GM12878 (cell line): ENCODE data around the gene TMSB4X. TPM values are rescaled to one million over a fixed set of nuclear protein-coding genes. Genes with fewer than 3 reads are reported as not detected.
A peak's percentile ranks its signal among the peaks of the same experiment; 100 is the strongest.

ENCODE experiments used
- ATAC-seq: fragments of 200-7000 bp; cut with Tn5 transposase; 3 replicates; pipeline ENCODE4 v1.9.1; 2020; ENCODE audit warnings: mild to moderate bottlenecking, moderate library complexity
- BruUV-seq: library from RNA; stranded (reverse); fragments of 400-500 nt; replicated peaks from 2 replicates; lab custom pipeline; 2021; lab: Mats Ljungman, UMichigan
- CTCF ChIA-PET: fragments of 300-600 bp; sonication (Branson Sonifier 250); formaldehyde crosslinking; extraction: SDS; loops from one replicate; lab custom pipeline; 2021; ENCODE audit warnings: inconsistent platforms; lab: Yijun Ruan, JAX
- POLR2A ChIA-PET: fragments of 350-600 bp; formaldehyde crosslinking; extraction: SDS; loops from one replicate; lab custom pipeline; 2021; ENCODE audit warnings: inconsistent platforms; lab: Charles Lee
- RAD21 ChIA-PET: fragments of 300-600 bp; sonication (Branson Sonifier 250); formaldehyde crosslinking; loops from one replicate; lab custom pipeline; 2023; ENCODE audit warnings: antibody characterized with exemption; ENCODE audit not compliant: unreplicated experiment; lab: Charles Lee
- SMC1A ChIA-PET: fragments of 300-600 bp; sonication (Branson Sonifier 250); formaldehyde crosslinking; loops from one replicate; lab custom pipeline; 2023; ENCODE audit not compliant: unreplicated experiment, uncharacterized antibody; lab: Charles Lee
- DNase-seq: peaks from one replicate; pipeline ENCODE4 v3.0.0-alpha.2; 2011; ENCODE audit warnings: low read depth, low spot score
- FAIRE-seq: peaks from 3 replicates; lab custom pipeline; 2011; peaks lifted over from hg19 to GRCh38; lab: Jason Lieb, UNC
- H2AFZ ChIP-seq: 2 replicates; pipeline ENCODE4 v1.6.0; 2011; ENCODE audit warnings: low read depth, low read length, control low read depth; ENCODE audit not compliant: control insufficient read depth
- H3K27ac ChIP-seq: 2 replicates; pipeline ENCODE4 v1.5.1; 2011; ENCODE audit warnings: control low read depth; ENCODE audit not compliant: control insufficient read depth, insufficient read depth
- H3K27me3 ChIP-seq, 2 experiments: replicated peaks in 1 of 2; 2 replicates each; pipeline versions ENCODE4 v1.6.0 to v1.6.1; 2011; ENCODE audit warnings: low read length in 1 of 2; ENCODE audit not compliant: control insufficient read depth in 2 of 2, insufficient read depth in 2 of 2
- H3K36me3 ChIP-seq, 2 experiments: 2 replicates each; pipeline ENCODE4 v1.5.1; 2011; ENCODE audit warnings: low read length in 1 of 2; ENCODE audit not compliant: control insufficient read depth in 2 of 2, insufficient read depth in 2 of 2
- H3K4me1 ChIP-seq: 2 replicates; pipeline ENCODE4 v1.6.1; 2011; ENCODE audit warnings: mild to moderate bottlenecking, low read length, moderate library complexity, mixed read lengths; ENCODE audit not compliant: control insufficient read depth, insufficient read depth
- H3K4me2 ChIP-seq: 2 replicates; pipeline ENCODE4 v1.6.0; 2011; ENCODE audit warnings: control low read depth; ENCODE audit not compliant: control insufficient read depth, insufficient read depth
- H3K4me3 ChIP-seq: fragments of 200-600 bp; sonication (generic); 2 replicates; pipeline ENCODE4 v1.5.1; 2016
- H3K79me2 ChIP-seq: 2 replicates; pipeline ENCODE4 v1.6.0; 2011; ENCODE audit warnings: low read length; ENCODE audit not compliant: control insufficient read depth, insufficient read depth
- H3K9ac ChIP-seq: 2 replicates; pipeline ENCODE4 v1.8.0; 2011; ENCODE audit warnings: low read length, control low read depth, mixed read lengths; ENCODE audit not compliant: control insufficient read depth, insufficient read depth
- H3K9me3 ChIP-seq: replicated peaks from 3 replicates; pipeline ENCODE4 v1.5.1; 2011; ENCODE audit warnings: mild to moderate bottlenecking, low read length; ENCODE audit not compliant: control insufficient read depth, insufficient read depth
- H4K20me1 ChIP-seq: 2 replicates; pipeline ENCODE4 v1.6.0; 2011; ENCODE audit not compliant: control insufficient read depth, insufficient read depth
- BRCA1 ChIP-seq: IDR thresholded peaks from 2 replicates; pipeline ENCODE4 v1.6.1; 2011; ENCODE audit warnings: low read depth, low read length, improper control_type of control experiment
- DPF2 ChIP-seq: fragments of 450-650 bp; IDR thresholded peaks from 2 replicates; pipeline ENCODE4 v1.6.1; 2017; ENCODE audit warnings: mild to moderate bottlenecking
- FOS ChIP-seq: IDR thresholded peaks from 3 replicates; pipeline ENCODE4 v1.6.1; 2011; ENCODE audit warnings: borderline replicate concordance; ENCODE audit not compliant: insufficient read length; ENCODE audit errors: extremely low read depth
- FOXK2 ChIP-seq: fragments of 450-650 bp; IDR thresholded peaks from 2 replicates; pipeline ENCODE4 v1.6.1; 2017; ENCODE audit warnings: mild to moderate bottlenecking, moderate library complexity
- IRF4 ChIP-seq: IDR thresholded peaks from 2 replicates; pipeline ENCODE4 v1.6.1; 2011; ENCODE audit warnings: low read depth, low read length
- NFIC ChIP-seq: IDR thresholded peaks from 2 replicates; pipeline ENCODE4 v1.6.1; 2012; ENCODE audit warnings: low read depth, mild to moderate bottlenecking, inconsistent platforms, low read length, moderate library complexity
- NR2C1 ChIP-seq: fragments of 450-650 bp; IDR thresholded peaks from 2 replicates; pipeline ENCODE4 v1.6.1; 2017; ENCODE audit warnings: antibody characterized with exemption, mild to moderate bottlenecking, moderate library complexity
- RAD21 ChIP-seq: IDR thresholded peaks from 2 replicates; pipeline ENCODE4 v1.6.1; 2011; ENCODE audit warnings: mild to moderate bottlenecking, low read depth, low read length, moderate library complexity; ENCODE audit not compliant: insufficient read depth
- SREBF1 ChIP-seq: IDR thresholded peaks from 2 replicates; pipeline ENCODE4 v1.6.1; 2012; ENCODE audit warnings: mild to moderate bottlenecking, low read length
- SREBF2 ChIP-seq: IDR thresholded peaks from 2 replicates; pipeline ENCODE4 v1.6.1; 2012; ENCODE audit warnings: mild to moderate bottlenecking, low read length
- ZNF622 ChIP-seq: fragments of 450-650 bp; IDR thresholded peaks from 2 replicates; pipeline ENCODE4 v1.6.1; 2017; ENCODE audit warnings: mild to moderate bottlenecking, inconsistent platforms
- WGBS: methylation state at CpG from one replicate; pipeline ENCODE4 v1.1.6; 2016; ENCODE audit warnings: low lambda C conversion rate; ENCODE audit not compliant: insufficient replicate concordance, insufficient coverage; ENCODE audit errors: missing lambda C conversion rate; 5-methylcytosine and 5-hydroxymethylcytosine counted together
- in situ Hi-C: fragments of 300-500 bp; cut with MboI; formaldehyde crosslinking; loops from 9 replicates; pipeline ENCODE4 v1.14.3; 2018; ENCODE audit warnings: mixed read lengths
- intact Hi-C: fragments of 100-400 bp; cut with micrococcal nuclease; formaldehyde crosslinking; loops from one replicate; pipeline ENCODE4 v1.14.2; 2022; ENCODE audit not compliant: unreplicated experiment
- polyA plus RNA-seq, 11 experiments: library from polyadenylated mRNA; depleted of rRNA in 4 of 11; unstranded in 6 of 11; stranded (reverse) in 5 of 11; fragments of >200 nt; fragmentation: Nextera tagmentation in 4 of 11; fragmentation: Illumina TruSeq in 1 of 11; extraction: Ambion mirVana in 4 of 11; extraction: Trizol in 1 of 11; gene quantifications; 1 replicate in 1 of 11; 2 replicates in 10 of 11; pipeline versions ENCODE4 v1.2.1 to v1.2.3, GENCODE V29; 2011 to 2016; ENCODE audit warnings: inconsistent platforms in 2 of 11, missing spikeins in 2 of 11, low read depth in 1 of 11
- total RNA-seq, 4 experiments: library from RNA; depleted of rRNA in 3 of 4; stranded (reverse); fragments of >200 nt in 3 of 4; fragmentation: Illumina TruSeq in 1 of 4; extraction: Trizol in 1 of 4; gene quantifications; 2 replicates each; pipeline versions ENCODE4 v1.2.1 to v1.2.3, GENCODE V29; 2013 to 2021
- TF ChIP-seq, protein P1 (sequence below): IDR thresholded peaks from 2 replicates; pipeline ENCODE4 v1.6.1; 2012; ENCODE audit warnings: low read depth, low read length, improper control_type of control experiment
- TF ChIP-seq, protein P2 (sequence below): IDR thresholded peaks from 2 replicates; pipeline ENCODE4 v1.6.1; 2011; ENCODE audit warnings: borderline replicate concordance, low read depth, mild to moderate bottlenecking, moderate library complexity, low read length; ENCODE audit not compliant: insufficient read depth, poor library complexity, severe bottlenecking
- TF ChIP-seq, protein P3 (sequence below): fragments of 450-650 bp; IDR thresholded peaks from 2 replicates; pipeline ENCODE4 v1.6.1; 2016; ENCODE audit warnings: mild to moderate bottlenecking
- TF ChIP-seq, protein P4 (sequence below): fragments of 450-650 bp; IDR thresholded peaks from 2 replicates; pipeline ENCODE4 v1.6.1; 2017; ENCODE audit warnings: mild to moderate bottlenecking, moderate library complexity

TMSB4X gene
- total and polyA plus RNA-seq, 10 of the 15 experiments (the other 5 are each of a cell fraction or from before 2014, with no cell fraction given), result 13,924 to 37,234 (median 23,705) TPM

DNA sequence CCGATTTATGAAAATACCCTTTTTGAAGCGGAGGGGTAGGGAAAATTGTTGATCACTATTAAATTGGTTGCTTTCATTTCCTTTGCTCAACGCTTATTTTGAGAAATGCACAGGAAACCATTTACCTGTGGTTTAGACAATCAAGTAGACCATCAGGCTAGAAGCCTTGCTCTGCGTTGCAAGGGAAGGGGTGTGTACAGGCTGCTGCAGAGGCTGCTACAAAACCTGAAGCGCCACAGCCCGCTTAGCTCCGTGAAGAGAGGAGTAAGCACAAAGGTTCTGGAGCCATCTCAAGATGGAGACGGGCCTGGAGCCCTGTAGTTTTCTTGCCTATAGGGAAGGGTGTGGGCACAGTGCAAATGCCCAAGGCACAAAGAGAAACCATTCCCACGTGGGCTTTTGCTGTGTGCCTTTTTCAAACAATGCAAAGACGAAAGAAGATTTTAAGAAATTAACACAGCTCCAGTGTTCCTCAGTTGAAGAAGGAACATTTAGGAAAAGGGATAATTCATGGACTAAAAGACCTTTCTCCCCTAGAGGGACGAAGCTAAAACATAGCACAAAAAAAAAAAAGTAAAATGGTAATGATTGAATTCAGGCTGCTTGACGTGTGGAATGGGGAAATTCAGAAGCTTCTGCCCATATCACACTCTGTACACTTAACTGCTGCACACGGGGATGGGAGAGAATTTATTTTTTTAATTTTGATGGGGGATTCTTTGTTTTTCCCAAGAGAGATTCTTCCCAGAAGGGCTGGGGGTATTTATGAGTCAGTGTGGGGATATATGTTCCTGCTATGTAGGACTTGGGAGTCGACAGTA lies 3.5 kb downstream of the TMSB4X start:
- H3K9ac ChIP-seq, result peak overlapping the region; percentile 93
- H3K27me3 ChIP-seq, result no peaks in the 10 kb centered on the region
- DNase-seq, result no peak
- FAIRE-seq, result peak; percentile 23
- intact Hi-C loops (loop anchor here (1.0 to 2.0 kb wide), 6 partner anchors 22 to 508 kb away; no protein-coding TSS in a partner anchor), in situ Hi-C loops (no loop called here)
- H3K36me3 ChIP-seq, result no peaks in the 10 kb centered on the region
- peak; percentile 62 for ATAC-seq
- peak overlapping the region; percentile 90 for H3K27ac ChIP-seq
- peak overlapping the region; percentile 66 for H3K4me2 ChIP-seq
- peak overlapping the region; percentile 81 for H3K4me3 ChIP-seq
- no peak overlapping the region for H2AFZ ChIP-seq
- H3K79me2 ChIP-seq, result peaks cover 43% of the 10 kb centered on the region
- H3K9me3 ChIP-seq, result no peaks in the 10 kb centered on the region; the same call in 2 of the 3 replicates
- ChIA-PET POLR2A (interaction anchor here (0.5 to 13.6 kb wide), 18 partner anchors 11 to 783 kb away, joined by 3 to 157 read pairs (median 5); no protein-coding TSS in a partner anchor), RAD21 (interaction anchor here (0.6 to 23.0 kb wide), 20 partner anchors 8 to 510 kb away, joined by 3 to 562 read pairs (median 6); no protein-coding TSS in a partner anchor), CTCF (interaction anchor here (0.7 to 2.7 kb wide), 15 partner anchors 9 to 719 kb away, joined by 3 to 13 read pairs (median 4); no protein-coding TSS in a partner anchor), SMC1A (interaction anchor here (0.6 to 24.6 kb wide), 23 partner anchors 8 to 510 kb away, joined by 3 to 595 read pairs (median 4); no protein-coding TSS in a partner anchor)
- H4K20me1 ChIP-seq, result no peaks in the 10 kb centered on the region
- no TSS peak for BruUV-seq
- WGBS, result 5% methylated on average over 14 of the region's 14 CpGs
- H3K4me1 ChIP-seq, result peaks cover 30% of the 10 kb centered on the region
- 0 out of 2 replicates have a peak, but pooled peaks have one; percentile 28 for TF ChIP-seq SREBF1
- TF ChIP-seq, protein P1, sequence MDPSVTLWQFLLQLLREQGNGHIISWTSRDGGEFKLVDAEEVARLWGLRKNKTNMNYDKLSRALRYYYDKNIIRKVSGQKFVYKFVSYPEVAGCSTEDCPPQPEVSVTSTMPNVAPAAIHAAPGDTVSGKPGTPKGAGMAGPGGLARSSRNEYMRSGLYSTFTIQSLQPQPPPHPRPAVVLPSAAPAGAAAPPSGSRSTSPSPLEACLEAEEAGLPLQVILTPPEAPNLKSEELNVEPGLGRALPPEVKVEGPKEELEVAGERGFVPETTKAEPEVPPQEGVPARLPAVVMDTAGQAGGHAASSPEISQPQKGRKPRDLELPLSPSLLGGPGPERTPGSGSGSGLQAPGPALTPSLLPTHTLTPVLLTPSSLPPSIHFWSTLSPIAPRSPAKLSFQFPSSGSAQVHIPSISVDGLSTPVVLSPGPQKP, result no peak
- no peak for TF ChIP-seq FOXK2
- TF ChIP-seq IRF4, result peak; percentile 64; the same call in 1 of the 2 replicates
- no peak for TF ChIP-seq NR2C1
- TF ChIP-seq FOS, result no peak
- TF ChIP-seq, protein P2, sequence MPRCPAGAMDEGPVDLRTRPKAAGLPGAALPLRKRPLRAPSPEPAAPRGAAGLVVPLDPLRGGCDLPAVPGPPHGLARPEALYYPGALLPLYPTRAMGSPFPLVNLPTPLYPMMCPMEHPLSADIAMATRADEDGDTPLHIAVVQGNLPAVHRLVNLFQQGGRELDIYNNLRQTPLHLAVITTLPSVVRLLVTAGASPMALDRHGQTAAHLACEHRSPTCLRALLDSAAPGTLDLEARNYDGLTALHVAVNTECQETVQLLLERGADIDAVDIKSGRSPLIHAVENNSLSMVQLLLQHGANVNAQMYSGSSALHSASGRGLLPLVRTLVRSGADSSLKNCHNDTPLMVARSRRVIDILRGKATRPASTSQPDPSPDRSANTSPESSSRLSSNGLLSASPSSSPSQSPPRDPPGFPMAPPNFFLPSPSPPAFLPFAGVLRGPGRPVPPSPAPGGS, result no peak
- no peak for TF ChIP-seq ZNF622
- TF ChIP-seq BRCA1, result no peak
- TF ChIP-seq, protein P3, sequence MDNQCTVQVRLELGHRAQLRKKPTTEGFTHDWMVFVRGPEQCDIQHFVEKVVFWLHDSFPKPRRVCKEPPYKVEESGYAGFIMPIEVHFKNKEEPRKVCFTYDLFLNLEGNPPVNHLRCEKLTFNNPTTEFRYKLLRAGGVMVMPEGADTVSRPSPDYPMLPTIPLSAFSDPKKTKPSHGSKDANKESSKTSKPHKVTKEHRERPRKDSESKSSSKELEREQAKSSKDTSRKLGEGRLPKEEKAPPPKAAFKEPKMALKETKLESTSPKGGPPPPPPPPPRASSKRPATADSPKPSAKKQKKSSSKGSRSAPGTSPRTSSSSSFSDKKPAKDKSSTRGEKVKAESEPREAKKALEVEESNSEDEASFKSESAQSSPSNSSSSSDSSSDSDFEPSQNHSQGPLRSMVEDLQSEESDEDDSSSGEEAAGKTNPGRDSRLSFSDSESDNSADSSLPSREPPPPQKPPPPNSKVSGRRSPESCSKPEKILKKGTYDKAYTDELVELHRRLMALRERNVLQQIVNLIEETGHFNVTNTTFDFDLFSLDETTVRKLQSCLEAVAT, result peak; percentile 94
- peak; percentile 44 for TF ChIP-seq DPF2
- no peak for TF ChIP-seq NFIC
- TF ChIP-seq SREBF2, result no peak
- TF ChIP-seq, protein P4, sequence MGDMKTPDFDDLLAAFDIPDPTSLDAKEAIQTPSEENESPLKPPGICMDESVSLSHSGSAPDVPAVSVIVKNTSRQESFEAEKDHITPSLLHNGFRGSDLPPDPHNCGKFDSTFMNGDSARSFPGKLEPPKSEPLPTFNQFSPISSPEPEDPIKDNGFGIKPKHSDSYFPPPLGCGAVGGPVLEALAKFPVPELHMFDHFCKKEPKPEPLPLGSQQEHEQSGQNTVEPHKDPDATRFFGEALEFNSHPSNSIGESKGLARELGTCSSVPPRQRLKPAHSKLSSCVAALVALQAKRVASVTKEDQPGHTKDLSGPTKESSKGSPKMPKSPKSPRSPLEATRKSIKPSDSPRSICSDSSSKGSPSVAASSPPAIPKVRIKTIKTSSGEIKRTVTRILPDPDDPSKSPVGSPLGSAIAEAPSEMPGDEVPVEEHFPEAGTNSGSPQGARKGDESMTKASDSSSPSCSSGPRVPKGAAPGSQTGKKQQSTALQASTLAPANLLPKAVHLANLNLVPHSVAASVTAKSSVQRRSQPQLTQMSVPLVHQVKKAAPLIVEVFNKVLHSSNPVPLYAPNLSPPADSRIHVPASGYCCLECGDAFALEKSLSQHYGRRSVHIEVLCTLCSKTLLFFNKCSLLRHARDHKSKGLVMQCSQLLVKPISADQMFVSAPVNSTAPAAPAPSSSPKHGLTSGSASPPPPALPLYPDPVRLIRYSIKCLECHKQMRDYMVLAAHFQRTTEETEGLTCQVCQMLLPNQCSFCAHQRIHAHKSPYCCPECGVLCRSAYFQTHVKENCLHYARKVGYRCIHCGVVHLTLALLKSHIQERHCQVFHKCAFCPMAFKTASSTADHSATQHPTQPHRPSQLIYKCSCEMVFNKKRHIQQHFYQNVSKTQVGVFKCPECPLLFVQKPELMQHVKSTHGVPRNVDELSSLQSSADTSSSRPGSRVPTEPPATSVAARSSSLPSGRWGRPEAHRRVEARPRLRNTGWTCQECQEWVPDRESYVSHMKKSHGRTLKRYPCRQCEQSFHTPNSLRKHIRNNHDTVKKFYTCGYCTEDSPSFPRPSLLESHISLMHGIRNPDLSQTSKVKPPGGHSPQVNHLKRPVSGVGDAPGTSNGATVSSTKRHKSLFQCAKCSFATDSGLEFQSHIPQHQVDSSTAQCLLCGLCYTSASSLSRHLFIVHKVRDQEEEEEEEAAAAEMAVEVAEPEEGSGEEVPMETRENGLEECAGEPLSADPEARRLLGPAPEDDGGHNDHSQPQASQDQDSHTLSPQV, result no peak
- no peak for TF ChIP-seq RAD21
